ENCODE results near the gene MMP1.
"Not testable (repeated sequence)": the region's sequence is repeated elsewhere in the genome, so short reads cannot be mapped to it uniquely, and the experiment has no call there.

Gene MMP1

DNA sequence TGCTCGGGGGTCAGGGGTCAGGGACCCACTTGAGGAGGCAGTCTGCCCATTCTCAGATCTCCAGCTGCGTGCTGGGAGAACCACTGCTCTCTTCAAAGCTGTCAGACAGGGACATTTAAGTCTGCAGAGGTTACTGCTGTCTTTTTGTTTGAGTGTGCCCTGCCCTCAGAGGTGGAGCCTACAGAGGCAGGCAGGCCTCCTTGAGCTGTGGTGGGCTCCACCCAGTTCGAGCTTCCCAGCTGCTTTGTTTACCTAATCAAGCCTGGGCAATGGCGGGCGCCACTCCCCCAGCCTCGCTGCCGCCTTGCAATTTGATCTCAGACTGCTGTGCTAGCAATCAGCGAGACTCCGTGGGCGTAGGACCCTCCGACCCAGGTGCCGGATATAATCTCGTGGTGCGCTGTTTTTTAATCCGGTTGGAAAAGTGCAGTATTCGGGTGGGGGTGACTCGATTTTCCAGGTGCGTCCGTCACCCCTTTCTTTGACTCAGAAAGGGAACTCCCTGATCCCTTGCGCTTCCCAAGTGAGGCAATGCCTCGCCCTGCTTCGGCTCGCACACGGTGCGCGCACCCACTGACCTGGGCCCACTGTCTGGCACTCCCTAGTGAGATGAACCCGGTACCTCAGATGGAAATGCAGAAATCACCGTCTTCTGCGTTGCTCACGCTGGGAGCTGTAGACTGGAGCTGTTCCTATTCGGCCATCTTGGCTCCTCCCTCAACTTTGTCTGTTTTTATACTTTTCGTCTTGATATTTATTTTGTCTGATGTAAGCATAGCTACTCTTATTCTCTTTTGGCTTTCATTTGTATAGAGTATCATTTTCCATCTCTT, 51.0 kb downstream of the MMP1 start:
- H3K4me3 ChIP-seq (ENCODE audit: low read length); H3K9ac ChIP-seq (ENCODE audit: low read length); H3K4me1 ChIP-seq (ENCODE audit: control insufficient read depth, insufficient read depth, low read length); H3K9me3 ChIP-seq (ENCODE audit: control insufficient read depth, low read length); H3K36me3 ChIP-seq (ENCODE audit: control insufficient read depth, insufficient read depth, low read length); H3K27me3 ChIP-seq (ENCODE audit: control insufficient read depth, insufficient read depth, low read length): not testable (repeated sequence)
